ENCODE results near the gene CMTM6.
"Not testable (repeated sequence)": the region's sequence is repeated elsewhere in the genome, so short reads cannot be mapped to it uniquely, and the experiment has no call there.

Gene CMTM6

DNA sequence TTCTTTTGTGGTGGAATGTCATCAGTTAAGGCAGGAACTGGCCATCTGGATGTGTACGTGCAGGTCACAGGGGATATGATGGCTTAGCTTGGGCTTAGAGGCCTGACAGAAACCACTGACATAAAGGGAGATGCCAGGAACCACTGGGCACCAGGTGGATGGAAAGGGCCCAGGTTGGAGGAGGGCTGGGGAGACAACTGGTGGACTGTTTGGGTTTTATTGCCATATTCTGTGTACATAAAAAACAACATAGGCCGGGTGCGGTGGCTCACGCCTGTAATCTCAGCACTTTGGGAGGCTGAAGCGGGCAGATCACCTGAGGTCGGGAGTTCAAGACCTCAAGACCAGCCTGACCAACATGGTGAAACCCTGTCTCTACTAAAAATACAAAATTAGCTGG, 35.8 kb downstream of the CMTM6 start:
- not testable (repeated sequence) for DNase-seq (ENCODE audit: low read depth)

DNA sequence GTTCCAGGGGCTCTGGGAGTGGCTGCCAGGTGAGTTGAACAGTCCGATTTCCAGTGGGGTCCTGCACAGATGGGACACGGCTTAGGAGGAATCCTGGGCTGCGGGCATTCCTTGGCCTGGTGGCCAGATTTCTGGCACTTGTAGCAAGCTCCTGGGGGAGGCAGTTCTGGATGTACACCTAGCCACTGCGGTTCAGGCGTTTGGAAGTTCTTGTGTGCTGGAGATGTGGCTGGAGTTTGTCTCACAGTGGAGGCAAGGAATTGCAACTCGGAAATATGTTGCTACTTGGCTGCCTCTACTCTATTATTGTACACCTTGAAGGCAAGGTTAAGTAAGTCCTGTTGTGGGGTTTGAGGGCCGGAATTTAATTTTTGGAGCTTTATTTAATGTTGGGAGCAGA, 37.9 kb downstream of the CMTM6 start:
- not testable (repeated sequence) for DNase-seq (ENCODE audit: low read depth)

DNA sequence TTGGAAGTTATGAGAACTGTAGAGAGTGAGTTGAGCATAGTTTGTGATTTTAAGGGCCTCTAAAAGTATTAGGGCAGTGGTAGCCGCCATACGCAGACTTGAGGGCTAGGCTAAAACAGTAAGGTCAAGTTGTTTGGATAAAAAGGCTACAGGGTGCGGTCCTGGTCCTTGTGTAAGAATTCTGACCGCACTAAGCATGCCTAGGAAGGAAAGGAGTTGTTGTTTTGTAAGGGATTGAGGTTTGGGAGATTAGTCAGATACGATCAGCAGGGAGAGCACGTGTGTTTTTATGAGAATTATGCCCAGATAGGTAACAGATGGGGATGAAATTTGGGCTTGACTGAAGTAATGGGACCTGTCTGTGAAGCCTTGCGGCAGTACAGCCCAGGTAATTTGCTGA, 39.2 kb downstream of the CMTM6 start:
- DNase-seq (ENCODE audit: low read depth) = not testable (repeated sequence)

DNA sequence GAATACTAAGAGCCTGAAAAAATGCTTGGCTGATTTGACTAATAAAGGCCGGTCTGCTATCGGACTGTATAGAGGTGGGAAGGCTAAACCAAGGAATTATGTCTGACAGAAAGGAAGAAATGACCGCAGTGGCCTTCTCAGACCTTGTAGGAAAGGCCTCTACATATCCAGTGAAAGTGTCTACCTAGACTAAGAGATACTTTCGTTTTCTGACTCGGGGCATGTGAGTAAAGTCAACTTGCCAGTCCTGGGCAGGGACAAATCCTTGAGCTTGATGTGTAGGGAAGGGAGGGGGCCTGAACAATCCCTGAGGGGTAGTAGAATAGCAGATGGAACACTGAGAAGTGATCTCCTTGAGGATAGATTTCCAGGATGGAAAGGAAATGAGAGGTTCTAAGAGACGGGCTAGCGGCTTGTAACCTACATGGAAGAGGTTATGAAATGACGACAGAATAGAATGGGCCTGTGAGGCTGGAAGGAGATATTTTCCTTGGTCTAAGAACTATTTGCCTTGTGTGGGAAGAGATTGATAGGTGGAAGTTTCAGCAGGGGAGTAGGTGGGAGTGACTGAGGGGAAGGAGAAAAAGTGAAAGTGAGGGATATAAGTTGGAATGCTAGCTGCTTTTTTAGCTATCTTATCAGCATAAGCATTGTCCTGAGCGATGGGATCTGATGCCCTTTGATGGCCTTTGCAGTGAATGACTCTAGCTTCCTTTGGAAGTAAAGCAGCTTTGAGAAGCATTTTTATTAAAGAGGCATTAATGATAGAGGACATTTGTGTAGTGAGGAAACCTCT, 40.3 kb downstream of the CMTM6 start:
- DNase-seq (ENCODE audit: low read depth) = not testable (repeated sequence)

DNA sequence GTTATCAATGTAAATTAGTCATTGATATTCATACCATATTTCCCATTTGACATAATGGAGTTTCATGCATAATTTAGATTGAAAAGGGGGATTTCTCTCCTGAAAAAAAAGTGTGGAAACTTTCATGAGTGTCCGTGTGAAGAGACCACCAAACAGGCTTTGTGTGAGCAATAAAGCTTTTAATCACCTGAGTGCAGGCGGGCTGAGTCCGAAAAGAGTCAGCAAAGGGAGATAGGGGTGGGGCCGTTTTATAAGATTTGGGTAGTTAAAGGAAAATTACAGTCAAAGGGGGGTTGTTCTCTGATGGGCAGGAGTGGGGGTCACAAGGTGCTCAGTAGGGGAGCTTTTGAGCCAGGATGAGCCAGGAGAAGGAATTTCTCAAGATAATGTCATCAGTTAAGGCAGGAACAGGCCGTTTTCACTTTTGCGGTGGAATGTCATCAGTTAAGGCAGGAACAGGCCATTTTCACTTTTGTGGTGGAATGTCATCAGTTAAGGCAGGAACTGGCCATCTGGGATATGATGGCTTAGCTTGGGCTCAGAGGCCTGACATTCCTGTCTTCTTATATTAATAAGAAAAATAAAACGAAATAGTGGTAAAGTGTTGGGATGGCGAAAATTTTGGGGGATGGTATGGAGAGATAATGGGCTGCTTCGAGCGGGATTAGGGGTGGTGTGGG, 41.7 kb downstream of the CMTM6 start:
- not testable (repeated sequence) for DNase-seq (ENCODE audit: low read depth)

DNA sequence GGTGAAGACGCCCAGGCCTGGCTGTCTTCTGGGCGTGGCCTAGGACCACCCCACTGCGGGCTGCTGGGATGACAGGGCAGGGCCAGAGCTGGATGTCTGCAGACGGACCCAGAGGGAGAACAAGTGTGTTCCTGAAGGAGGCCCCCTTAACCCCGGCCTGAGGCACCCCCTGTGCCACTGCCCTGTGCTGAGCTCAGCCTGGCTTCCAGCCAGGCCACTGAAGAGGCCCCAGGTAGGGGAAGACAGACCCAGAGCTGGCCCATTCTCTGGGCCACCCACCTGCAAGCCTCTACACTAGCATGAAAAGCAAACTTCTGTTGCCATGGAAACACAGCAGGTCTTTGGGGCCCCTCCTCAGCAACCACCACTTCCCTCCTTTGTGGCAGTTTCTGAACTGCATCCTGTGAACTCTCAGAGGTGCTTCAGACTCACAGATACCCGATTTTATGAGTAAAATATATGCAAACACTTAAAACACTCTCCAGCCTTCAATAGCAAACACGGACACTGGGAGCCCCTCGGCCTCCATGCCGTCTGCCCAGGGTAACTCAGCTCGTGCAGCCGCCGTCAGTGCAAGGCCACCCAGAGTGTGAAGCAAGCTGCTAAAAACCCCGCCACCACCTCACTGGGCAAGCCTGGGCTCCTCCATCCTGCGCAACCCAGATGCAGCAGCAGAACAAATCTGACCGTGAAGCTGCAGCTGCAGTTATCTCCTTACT, 42.5 kb downstream of the CMTM6 start:
- peak; percentile 77 for DNase-seq (ENCODE audit: low read depth)

DNA sequence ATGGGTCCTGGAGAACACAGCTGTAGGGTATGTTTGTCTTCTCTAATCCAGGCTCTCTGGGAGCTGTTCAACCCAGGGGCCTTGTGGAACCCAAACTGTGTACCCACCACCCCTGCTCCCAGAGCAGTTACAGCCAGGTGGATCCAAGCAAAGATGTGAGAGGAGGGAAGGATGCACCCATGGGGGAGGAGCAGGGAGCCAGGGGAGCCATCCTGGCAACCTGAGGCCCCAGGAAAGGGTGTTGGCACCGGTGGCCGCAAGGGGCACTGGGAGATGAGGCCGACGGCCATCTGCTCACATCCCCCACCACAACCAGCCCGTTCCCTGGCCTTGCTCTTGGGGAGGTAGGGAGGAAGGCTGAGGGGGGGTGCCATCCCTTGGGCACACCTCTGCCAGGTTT, 43.2 kb downstream of the CMTM6 start:
- DNase-seq (ENCODE audit: low read depth) = no peak

DNA sequence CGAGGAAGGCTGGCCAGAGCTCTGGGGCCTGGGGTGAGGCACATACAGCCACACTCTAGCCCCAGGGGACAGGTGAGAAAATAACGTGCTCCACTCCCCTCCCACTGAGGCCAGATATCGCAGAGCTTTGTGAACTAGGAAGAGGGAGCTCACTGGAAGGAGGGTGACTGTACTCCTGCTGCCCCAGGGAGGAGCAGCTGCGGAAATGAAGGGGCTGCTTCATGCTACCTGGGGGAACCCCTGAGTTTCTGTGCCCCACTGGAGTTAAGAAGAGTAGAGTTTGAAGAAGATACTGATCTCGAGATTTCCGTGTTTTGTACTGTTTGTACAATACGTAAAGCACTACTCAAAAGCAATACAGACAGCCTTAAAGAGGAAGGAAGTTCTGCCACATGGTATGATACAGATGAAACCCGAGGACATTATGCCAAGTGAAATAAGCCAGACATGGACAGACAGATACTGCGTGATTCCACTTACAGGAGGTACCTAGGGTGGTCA, 44.6 kb downstream of the CMTM6 start:
- DNase-seq (ENCODE audit: low read depth) = peak; percentile 72

DNA sequence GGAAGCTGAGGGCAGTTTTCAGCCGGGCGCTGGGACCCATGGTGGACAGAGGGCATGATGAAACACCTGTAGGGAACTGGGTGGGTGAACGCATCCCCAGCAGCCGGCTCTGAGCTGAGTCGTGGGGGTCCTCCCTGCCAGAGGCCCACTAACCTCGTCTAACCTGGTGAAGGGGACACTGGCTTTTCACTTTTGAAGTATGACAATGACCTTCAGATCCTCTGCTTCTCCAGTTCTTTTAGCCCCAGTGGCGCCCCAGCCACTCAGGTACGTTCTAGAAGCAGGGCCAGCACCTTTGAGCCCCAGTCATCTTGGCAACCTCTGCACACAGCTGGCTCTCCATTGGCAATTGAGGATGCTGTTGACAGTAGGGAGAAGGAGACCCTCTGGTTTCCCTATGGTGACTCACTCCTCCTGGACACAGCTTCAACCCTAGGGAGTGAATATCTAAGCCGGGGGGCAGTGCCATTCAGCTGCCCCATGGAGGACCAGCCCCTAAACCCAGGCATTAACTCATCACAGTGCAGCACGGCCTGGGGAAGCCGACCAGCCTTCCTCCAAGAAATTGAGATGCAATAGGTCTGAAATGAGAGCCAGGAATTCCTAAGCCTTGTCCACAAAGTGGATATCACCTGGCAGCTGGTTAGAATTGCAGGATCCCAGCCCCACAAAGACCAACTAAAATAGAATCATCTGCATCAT, 46.1 kb downstream of the CMTM6 start:
- DNase-seq (ENCODE audit: low read depth) = no peak

DNA sequence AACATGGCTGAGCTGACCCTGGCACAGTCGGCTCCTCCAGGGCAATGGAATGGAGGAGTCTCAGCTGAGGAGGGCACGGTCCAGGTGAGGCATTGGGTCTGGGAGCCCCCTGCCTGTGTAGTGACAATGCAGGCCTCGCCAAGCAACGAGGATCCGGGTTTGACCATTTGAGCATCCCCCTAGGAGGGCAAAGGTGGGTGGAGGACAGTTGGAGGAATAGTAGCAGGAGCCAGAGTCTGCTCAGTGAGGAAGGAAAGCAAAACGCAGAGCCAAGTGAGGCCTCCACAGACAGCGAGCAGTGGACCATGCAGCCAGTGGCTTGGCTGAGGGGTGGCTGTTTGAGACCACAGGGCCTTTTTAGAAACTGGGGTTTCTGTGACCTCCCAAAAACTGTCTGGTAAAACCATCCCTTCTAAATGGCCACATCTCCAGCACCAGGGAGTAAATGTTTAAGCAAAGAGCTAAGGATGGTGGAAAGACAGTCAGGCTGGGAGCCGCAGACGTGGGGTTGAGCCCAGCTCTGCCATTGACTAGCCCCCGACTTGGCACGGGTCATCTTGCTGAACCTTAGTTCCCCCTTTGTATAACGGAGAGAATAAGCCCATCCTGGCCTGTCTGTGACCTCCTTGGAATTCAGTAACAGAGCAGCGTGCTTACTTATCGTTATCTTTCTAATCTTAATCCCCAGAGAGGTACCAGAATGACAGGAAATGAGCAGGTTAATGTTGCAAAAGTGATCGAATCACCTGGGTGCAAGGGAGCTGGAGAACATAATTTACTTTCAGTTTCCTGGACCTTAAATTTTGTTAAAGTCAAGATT, 46.8 kb downstream of the CMTM6 start:
- no peak for DNase-seq (ENCODE audit: low read depth)

DNA sequence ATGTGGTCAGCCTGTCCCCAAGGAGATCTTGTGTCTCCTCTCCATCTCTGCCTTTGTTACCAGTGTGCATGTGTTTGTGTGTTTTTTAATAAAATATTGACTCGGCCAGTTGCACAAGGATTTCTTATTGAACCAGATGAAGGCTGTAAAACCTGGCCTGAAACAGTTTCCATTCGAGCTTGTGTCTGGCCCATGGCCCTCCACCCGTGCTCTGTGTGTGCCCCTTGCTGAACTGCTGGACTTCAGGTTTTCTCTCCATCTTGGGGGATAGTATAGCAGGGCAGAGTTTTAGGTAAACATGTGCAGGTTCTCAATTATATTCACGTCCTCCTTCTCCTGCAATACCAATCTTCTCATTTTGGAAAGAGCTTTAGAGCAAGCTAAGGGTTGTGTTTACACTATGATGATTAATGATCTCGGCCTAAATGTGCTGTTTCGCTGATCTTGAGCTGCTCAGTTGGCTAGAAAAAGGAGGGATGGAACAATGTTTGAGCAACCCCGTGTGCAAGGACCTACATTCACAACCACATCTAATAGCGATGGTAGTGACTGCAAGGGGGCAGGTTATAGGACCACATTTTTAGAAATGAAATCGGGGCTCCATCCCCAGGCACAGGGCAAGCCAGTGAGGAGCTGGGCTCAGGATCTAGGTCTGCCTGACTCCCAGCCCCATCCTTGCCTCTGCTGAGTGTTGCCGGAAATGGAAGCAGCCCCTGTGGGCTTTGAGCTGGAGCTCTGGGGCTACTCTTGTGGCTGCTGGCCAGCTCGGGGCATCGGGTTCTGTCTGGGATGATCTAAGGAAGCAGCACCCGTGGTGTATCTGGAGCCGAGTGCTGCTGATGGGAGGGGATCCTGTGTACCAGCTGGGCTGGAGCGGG, 47.7 kb downstream of the CMTM6 start:
- no peak for DNase-seq (ENCODE audit: low read depth)

DNA sequence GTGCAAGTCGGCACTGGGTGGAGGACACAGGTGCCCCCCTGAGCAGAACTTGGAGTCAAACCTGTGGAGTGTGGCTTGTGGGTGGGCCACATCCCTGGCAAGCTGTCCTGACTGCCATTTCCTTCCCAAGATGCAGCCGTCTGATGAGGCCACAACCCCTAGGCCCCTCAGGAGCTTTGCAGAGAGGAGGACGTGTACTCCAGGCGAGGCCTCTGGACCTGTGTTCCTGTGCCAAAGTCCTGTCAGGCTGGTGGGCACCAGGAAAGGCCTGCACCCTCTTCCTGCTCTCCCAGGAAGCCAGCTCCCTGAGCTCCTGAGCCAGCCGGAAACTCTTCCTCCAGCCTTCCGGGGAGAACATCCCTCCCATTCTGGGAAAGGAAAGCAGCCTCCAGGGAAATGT, 48.5 kb downstream of the CMTM6 start:
- DNase-seq (ENCODE audit: low read depth) = no peak

DNA sequence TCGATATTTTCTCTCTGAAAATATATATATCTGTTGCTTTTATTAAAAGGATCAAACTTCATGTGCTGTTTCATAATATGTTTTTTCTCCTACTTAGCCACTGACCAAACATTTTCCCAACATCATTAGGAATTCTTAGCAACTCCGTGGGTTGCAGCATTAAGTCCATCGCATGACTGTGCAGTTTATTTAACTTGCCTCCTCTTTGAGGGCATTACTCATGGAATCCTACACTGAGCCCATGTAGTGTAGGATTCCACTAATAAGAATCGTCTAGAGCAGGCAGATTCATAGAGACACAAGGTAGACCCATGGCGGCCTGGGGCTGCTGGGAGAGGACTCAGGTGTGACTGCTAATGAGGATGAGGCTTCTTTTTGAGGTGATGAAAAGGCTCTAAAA, 49.3 kb downstream of the CMTM6 start:
- DNase-seq (ENCODE audit: low read depth) = no peak

DNA sequence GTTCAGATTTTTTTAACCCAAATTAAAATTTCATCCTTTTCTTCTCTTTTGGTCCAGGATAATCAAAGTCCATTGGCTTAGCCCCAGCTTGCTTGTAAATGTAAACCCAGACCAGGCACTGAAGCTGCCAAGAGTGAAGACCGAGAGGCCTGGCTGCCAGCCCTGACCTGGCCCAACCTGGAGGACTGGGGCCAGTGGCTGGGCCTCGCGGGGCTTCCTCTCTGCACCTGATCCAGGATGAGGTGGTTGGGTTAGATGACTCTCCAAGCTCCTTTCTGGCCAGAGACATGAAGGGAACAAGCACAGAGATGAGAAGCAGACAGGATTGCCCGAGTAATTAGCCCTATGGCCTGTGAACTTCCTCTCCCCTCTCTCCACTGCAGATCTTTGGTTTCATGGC, 50.6 kb downstream of the CMTM6 start:
- DNase-seq (ENCODE audit: low read depth) = no peak

DNA sequence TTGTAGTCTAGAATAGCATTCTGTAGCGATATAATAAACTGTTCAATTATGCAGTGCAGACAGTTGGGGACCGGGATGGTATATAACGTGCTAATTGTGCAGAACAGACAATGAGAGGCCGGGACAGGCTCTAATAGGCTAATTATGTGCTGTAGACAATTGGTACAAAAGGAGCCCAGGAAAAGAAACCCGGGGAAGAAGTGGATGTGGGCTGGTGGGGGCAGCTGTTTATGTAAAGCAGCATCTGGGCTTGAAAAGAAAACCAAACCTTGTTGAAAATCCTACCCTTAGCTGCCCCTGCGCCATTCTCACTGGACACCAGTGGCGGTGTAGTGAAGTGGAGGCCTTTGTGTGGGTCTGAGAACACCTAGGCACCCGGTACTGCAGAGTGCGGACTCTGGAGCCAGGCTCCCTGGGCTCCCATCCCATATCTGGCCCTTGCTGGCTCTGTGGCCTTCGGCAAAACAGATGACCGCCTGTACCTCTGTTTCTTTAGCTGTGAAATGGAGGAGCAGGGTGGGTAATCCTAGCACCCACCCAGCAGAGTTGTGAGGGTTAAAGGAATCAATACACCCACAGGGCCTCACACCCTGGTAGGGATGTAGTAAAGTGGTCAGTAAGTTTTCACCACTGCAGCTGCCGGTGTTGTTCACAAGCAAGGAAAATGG, 51.5 kb downstream of the CMTM6 start:
- no peak for DNase-seq (ENCODE audit: low read depth)

DNA sequence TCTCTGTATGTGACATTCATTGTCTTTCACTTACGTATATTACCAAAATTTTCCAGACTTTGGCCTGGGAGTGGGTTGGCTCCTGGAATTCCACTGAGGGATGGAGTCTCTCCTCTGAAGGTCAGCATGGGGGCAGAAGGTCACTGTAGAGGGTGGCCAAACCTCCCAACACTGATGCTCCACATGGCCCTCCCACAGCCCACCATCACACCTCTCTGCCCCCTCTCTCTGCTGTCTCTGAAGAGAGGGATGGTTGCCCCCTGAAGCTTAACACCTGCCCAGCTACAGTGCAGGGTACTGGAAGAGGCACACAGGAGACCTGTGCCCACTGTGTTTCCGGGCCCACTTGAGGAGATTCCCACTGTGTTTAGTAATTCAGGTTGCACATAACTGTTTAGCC, 52.2 kb downstream of the CMTM6 start:
- no peak for DNase-seq (ENCODE audit: low read depth)

DNA sequence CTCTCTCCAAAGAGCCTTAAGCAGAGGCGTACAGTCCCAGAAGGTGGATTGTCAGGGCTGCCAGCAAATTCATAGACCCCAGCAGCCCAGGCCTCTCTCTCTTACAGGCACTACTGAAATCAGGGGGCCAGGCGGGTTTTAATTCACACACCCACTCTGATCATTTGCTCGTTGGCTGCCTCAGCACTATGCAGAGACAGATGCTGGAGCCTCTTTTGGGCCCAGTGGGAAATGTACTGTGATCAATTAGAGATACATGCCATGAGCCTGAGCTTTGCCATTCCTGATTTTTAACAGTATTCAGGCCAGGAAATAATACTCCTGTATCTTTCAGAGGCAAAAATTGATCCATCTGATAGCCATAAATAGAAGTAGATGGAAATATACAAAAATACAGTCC, 53.0 kb downstream of the CMTM6 start:
- DNase-seq (ENCODE audit: low read depth) = no peak

DNA sequence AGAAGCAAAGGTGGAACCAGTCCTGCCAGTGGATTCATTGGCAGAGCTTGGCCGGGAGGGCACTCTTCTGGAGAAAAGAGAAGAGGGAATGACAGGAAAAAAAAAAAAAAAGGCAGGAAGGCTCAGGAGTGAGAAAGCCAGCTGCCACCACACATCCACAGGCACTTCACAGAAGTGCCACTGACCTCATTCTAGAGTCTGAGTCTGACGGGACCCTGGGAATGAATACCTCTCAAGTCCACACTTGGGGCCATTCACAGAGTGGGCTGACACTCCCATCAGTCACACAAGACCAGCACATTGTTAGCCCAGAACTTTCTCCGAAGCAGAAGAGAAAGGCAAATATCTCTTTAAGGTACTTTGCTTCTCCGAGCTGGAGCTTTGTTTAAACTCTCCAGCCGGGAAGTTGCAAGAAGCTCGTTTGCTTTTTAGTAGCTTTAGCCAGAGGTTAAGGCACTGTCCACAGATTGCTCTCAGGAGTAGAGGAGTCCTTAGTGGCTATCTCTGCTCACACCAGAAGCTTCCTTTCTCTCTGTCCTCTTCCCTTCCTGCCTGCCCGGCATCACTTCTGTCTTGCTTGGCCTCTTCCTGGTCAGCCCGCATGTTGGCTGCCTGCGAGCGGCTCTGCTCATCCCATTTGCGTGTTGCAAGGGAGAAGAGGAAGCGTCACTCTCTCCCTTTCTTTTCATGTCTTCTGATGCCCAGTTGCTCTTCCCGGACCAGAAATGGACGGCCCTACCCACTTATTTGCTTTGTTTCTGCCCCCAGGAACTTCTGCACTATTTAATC, 53.8 kb downstream of the CMTM6 start:
- no peak for DNase-seq (ENCODE audit: low read depth)

DNA sequence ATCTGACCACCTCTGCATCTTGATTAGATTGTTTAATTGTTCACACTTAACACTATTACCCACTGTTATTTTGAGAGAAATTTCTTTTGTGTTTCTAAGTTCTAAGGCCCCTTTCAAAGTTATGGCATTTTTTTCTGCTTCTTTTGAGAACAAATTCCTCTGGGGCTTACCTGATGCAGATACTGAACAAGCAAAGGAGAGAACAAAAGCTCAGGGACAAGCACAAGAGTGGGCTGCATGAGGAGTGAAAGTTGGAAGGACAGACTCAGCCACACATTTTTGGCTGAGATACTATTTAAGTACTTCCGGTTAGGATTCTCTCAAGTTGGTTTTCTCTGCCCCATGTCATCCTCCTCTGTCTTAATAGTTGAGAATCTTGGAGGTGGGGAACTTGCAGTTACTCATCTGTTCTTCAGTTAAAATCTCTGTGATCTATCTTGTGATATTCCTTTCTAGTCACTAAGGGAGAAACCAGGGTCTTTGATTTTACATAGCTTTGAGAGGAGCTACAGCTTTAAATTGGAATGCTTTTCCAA, 54.7 kb downstream of the CMTM6 start:
- DNase-seq (ENCODE audit: low read depth) = no peak

All from T follicular helper cell (primary cell).